ENCODE results near the gene TEX101.
A peak's percentile ranks its signal among the peaks of the same experiment; 100 is the strongest.
"Not testable (repeated sequence)": the region's sequence is repeated elsewhere in the genome, so short reads cannot be mapped to it uniquely, and the experiment has no call there.

Gene TEX101

GRCh38 chr19:43420954-43421353, 6.3 kb downstream of the TEX101 start:
- no peak for DNase-seq (ENCODE audit: low read depth)

DNA sequence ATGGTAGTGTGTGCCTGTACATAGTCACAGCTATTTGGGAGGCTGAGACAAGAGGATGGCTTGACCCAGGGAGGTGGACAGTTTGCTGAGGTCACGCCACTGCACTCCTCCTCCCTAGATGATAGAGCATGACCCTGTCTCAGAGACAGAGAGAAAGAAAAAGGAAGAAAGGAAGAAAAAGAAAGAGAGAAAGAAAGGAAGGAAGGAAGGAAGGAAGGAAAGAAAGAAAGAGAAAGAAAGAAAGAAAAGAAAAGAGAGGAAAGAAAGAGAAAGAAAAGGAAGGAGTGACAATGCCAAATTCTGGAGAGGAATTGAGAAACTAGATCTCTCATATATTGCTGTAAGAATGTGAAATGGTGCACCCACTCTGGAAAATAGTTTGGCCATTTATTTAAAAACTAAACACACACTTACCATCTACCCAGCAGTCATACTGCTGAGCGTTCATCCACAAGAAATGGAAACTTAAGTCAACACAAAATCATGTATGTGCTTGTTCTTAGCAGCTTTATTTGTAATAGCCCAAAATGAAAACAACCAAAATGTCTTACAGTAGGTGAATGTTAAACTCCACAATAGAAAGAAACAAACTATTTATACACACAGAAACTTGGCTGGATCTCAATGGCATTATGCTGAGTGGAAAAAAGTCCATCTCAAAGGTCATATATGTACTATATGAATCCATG, 7.5 kb downstream of the TEX101 start:
- no peak for DNase-seq (ENCODE audit: low read depth)

DNA sequence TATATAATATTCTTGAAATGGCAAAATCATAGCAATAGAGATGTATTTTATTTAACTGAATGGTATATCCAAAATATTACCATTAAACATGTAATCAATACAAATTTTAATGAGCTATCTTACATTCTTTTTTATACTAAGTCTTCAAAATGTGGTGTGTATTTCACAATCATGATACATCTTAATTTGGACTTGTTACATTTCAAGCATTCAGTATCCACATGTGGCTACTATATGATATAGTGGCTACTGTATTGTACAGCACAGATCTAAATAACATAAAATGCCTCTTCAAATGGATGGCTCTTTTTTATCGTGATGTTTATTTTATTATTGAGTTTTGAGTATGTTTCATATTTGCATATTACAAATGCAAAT, 8.0 kb downstream of the TEX101 start:
- no peak for DNase-seq (ENCODE audit: low read depth)

DNA sequence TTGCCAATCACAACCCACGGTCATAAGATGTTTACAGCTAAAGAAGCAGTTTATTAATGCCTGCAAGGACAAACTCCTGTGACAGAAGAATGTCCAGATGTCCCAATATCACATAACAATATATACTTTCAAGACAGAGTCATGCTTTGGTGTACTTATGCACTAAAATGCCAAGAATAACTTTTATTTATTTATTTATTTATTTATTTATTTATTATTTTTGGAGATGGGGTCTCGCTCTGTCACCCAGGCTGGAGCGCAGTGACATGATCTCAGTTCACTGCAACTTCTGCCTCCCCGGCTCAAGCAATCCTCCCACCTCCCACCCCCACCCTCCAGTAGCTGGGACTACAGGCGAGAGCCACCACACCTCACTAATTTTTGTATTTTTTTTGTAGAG, 9.1 kb downstream of the TEX101 start:
- no peak for DNase-seq (ENCODE audit: low read depth)

DNA sequence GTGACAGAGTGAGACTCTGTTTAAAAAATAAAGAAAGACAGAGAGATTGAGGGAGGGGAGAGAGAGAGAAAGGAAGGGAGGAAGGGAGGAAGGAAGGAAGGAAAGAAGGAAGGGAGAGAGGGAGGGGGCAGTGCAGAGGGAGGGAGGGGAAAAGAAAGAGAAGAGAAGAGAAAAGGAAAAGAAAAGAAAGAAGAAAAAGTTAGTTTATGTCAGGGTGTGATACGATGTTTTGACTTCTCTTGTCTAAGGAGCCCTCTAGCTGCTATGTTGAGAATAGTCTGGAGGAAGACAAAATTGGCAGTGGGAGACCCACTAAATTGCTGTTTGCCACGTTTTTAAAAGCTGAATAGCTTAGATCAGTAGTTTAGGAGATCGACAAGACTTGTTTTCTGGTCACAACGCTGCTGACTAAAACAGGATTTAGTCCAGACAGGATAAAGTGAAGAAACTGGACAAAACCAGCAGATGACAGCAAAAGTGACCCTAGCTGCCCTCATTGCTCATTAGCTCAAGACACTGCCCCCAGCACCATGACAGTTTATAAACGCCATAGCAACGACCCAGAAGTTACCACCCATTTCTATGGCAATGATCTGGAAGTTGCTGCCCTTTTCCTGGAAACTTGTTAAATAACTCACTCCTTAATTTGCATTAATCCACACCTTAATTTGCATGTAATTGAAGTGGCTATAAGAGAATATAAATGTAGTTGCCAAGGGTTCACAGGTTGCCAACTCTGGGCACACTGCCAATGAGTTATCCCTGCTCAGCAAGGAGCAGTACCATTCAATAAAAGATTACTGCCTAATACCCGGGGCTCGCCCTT, 11.1 kb downstream of the TEX101 start:
- DNase-seq (ENCODE audit: low read depth): no peak

DNA sequence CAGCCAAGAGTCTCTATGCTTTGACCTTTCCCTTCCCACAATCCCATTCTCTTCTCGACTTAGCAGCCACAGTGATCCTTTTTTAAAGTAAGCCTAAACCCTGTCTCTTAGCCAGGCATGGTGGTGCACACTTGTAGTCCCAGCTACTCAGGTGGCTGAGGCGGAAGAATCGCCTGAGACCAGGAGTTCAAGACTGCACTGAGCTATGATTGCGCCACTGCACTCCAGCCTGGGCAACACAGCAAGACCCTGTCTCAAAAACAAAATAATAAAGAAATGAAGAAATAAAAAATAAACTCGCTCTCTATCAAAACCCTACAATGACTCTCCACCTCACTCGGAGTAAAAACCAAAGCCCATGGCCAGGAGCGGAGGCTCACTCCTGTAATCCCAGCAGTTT, 14.7 kb downstream of the TEX101 start:
- no peak for DNase-seq (ENCODE audit: low read depth)

- no peak for DNase-seq (ENCODE audit: low read depth)
These were observed 15.5 kb downstream of the TEX101 start for GRCh38 chr19:43430142-43430710.

GRCh38 chr19:43430976-43431375, 16.3 kb downstream of the TEX101 start:
- DNase-seq (ENCODE audit: low read depth): no peak

DNA sequence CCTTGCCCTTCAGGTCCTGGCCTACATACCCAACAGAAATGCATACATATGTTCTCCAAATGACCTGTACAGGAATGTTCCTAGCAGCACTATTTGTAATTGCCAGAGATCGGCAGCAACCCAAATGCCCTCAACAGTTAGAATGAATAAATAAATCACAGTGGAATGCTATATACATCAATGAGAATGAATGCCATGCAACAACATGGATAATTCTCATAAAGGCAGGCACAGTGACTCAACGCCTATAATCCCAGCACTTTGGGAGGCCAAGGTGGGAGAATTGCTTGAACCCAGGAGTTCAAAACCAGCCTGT, 18.6 kb downstream of the TEX101 start:
- no peak for DNase-seq (ENCODE audit: low read depth)

DNA sequence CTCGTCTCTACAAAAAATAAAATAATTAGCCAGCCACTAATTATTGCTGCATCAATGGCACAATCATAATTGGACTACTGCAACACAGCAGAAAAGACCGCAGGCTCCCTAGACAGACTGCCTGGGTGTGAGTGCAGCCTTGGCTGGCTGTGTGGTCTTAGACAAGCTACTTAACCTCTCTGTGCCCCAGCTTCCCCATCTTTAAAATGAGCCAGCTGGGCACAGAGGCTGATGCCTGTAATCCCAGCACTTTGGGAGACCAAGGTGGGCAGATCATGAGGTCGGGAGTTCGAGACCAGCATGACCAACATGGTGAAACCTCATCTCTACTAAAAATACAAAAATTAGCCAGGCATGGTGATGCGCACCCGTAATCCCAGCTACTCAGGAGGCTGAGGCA, 19.0 kb downstream of the TEX101 start:
- no peak for DNase-seq (ENCODE audit: low read depth)

DNA sequence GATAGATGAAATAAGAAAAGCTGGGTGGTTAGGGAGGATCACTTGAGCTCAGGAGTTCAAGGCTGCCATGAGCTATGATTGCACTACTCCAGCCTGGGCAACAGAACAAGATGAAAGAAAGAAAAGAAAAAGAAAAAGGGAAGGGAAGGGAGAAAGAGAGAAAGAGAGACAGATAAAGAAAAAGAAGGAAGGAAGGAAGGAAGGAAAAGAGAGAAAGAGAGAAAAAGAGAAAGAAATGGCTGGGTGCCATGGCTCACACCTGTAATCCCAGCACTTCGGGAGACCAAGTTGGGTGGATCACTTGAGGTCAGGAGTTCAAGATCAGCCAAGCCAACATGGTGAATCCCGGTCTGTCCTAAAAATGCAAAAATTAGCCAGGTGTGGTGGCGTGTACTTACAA, 21.1 kb downstream of the TEX101 start:
- DNase-seq (ENCODE audit: low read depth): no peak

GRCh38 chr19:43437284-43437683, 22.6 kb downstream of the TEX101 start:
- DNase-seq (ENCODE audit: low read depth): not testable (repeated sequence)

GRCh38 chr19:43437712-43438111, 23.0 kb downstream of the TEX101 start:
- DNase-seq (ENCODE audit: low read depth): no peak

DNA sequence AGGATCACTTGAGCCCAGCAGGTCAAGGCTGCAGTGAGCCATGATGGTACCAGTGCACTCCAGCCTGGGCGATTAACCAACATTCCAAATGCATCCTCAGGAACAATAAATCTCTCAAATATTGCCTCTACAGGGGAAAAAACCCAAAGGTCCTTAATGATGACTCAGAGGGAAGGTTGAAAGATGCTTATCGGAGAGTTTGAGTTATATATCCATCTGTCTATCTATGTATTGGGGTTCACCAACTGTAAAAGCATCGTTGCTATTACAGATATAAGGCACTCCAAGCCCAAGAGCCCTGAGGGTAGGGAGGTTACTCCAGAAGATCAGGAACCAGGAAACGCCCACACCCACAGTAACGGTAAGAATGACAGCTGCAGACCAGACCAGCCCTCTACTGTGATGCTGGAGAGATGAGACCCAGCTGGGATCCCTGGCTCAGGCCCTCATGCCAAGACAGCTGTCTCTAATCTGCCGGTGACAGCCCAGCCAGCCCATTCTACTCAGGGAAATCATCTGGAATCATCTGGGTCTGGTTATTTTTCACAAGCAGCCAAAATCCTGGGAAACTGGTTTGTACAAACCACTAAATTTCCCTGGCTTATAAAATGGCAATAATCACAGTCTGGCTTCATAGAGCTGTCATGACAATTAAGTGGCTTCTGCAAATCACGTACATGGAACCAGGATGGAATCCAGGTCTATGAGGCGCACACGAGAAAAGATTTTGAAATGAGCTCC, 23.8 kb downstream of the TEX101 start:
- no peak for DNase-seq (ENCODE audit: low read depth)

DNA sequence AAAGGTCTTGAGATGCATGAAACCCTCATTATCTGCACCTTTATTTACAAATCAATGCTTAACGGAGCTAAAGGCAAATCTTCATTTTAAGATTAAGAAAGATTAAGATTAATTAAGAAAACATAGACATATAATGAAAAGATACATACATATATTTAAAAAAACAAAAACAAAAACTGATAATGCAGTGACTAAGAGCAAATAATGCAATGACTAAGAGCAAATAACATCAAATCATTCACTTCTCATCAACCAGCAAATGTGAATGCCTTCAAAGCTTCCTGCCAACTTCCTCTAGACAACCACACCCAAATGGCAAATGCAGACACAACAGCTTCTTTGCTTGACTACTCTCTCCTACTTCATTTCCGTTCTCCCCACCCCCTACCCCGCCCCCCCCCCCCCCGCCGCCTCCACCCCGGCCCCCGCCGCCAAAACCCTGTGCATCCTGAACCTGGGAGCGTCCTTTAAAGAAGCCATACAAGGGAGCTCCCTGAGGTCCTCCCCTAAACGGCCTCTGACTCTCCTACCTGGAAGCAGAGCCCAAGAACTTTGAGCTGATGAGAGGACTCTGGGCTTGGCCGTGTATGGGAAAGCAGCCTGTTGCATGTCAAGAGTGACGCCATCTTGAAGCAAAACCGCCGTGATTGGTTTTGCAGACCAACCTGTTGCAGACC, 24.5 kb downstream of the TEX101 start:
- DNase-seq (ENCODE audit: low read depth): peak; percentile 47

DNA sequence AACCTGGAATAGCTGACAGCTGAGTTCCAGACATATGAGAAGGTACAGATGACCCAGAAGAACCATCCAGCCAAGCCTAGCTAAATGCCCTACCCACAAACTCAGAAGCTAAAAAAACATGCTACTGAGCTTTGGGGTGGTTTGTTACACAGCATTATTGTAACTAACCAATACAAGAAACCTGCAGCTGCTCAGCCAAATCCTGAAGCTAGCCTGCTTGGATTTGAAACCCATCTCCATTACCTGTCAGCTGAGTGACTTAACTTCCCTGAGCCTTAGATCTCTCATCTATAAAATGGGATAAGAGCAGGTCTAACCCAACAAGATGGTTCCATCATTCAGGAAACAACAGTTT, 25.0 kb downstream of the TEX101 start:
- DNase-seq (ENCODE audit: low read depth): no peak

GRCh38 chr19:43441716-43442115, 27.0 kb downstream of the TEX101 start:
- no peak for DNase-seq (ENCODE audit: low read depth)

DNA sequence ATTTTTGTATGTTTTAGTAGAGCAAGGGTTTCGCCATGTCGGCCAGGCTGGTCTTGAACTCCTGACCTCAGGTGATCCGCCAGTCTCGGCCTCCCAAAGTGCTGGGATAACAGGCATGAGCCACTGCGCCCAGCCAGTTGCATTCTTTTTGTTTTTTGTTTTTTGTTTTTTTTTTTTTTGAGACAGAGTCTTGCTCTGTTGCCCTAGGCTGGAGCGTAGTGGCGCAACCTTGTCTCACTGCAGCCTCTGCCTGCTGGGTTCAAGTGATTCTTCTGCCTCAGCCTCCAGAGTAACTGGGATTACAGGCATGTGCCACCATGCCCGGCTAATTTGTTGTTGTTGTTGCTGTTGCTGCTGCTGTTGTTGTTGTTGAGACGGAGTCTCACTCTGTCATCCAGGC, 29.4 kb downstream of the TEX101 start:
- not testable (repeated sequence) for DNase-seq (ENCODE audit: low read depth)

DNA sequence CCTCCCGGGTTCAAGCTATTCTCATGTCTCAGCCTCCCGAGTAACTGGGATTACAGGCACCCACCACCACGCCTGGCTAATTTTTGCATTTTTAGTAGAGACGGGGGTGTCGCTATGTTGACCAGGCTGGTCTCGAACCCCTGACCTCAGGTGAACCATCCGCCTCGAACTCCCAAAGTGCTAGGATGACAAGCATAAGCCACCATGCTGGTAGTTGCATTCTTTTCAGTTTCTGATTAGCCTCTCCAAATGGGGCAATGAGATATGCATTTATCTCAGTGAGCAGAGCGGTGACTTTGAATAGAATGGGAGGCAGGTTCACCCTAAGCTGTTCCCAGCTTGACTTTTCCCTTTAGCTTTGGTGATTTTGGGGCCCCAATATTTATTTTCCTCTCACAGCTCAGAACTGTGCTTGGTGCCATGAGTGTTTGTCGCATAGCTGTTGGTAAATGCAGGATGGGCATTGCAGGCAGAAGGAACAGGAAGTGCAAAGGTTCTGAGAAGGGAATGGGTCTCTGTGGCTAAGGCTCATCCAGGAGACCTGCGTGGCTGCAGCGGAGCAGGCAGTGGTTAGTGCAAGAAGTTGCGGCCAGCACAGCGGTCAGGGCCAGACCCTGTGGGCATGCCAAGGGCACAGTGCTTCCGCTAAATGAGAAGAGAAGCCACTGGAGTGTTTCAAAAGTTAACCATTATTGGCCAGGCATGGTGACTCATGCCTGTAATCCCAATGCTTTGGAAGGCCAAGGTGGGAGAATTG, 30.0 kb downstream of the TEX101 start:
- no peak for DNase-seq (ENCODE audit: low read depth)

- DNase-seq (ENCODE audit: low read depth): no peak
These were observed 30.7 kb downstream of the TEX101 start for GRCh38 chr19:43445426-43445825.

DNA sequence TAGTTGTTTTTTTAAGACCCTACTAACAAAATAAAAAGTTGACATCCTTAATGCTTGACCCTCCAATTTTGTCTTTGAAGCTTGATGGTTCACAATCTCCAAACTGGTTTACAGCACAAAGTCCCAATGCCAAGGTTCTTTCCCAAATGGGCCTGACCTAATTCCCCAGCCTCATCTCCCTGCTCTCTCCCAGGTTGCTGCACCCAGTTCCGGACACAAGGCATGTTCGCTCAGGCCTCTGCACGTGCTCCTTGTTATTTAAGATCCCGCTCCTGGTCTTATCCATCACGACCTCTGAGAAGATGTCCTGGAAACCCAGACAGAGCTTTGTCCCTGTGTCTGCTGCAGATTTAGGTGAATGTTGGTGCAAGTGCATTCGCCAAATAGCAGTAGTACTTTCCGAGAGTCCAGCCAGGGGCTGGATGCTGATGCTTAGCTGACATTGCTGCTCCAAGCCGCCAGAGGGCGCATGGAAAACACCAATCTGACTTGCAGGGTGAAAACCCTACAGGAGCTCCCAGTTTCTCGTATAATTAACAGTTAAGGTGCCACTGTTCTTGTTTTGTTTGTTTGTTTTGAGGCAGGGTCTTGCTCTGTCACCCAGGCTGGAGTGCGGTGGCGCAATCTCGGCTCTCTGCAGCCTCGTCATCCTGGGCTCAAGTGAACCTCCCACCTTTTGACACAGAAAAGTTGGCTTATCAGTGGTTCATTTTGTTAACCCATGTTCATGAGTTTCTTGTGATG, 32.2 kb downstream of the TEX101 start:
- peak; percentile 69 for DNase-seq (ENCODE audit: low read depth)

Measured in T follicular helper cell (primary cell).